Body of pancreas (tissue), 4 donors: ENCODE data around the gene RCN2. TPM values are rescaled to one million over a fixed set of nuclear protein-coding genes. Genes with fewer than 3 reads are reported as not detected.
A peak's percentile ranks its signal among the peaks of the same experiment; 100 is the strongest.

Experiments used
- ATAC-seq: fragments of 150-250 bp; one replicate; pipeline ENCODE4 v1.9.1; 2016
- DNase-seq, 4 donors: peaks; one replicate each; pipeline ENCODE4 v3.0.0-alpha.2; 2019
- H3K27ac ChIP-seq, 4 donors: fragments of 200-600 bp; sonication (generic); 1 replicate in 3 of 4; 2 replicates in 1 of 4; pipeline versions ENCODE4 v1.5.1 to v1.6.1; 2016 to 2019; ENCODE audit warnings: mild to moderate bottlenecking in 1 of 4, mixed read lengths in 1 of 4, moderate library complexity in 1 of 4
- H3K27me3 ChIP-seq, 2 donors: fragments of 200-600 bp; sonication (generic); one replicate each; pipeline ENCODE4 v1.6.0; 2016; ENCODE audit warnings: mild to moderate bottlenecking in 1 of 2
- H3K36me3 ChIP-seq, 2 donors: fragments of 200-600 bp; sonication (generic); replicated peaks in 1 of 2; 2 replicates each; pipeline ENCODE4 v1.5.1; 2016; ENCODE audit warnings: low read depth in 2 of 2; ENCODE audit not compliant: insufficient read depth in 1 of 2
- H3K4me1 ChIP-seq: fragments of 200-600 bp; sonication (generic); one replicate; pipeline ENCODE4 v1.6.0; 2016
- H3K4me3 ChIP-seq, 2 donors: fragments of 200-600 bp; sonication (generic); 1 replicate in 1 of 2; 2 replicates in 1 of 2; pipeline ENCODE4 v1.5.1; 2016 to 2019
- H3K9me3 ChIP-seq, 3 donors: fragments of 200-600 bp; sonication (generic); 1 replicate in 2 of 3; 2 replicates in 1 of 3; pipeline ENCODE4 v1.5.1; 2016
- POLR2A ChIP-seq, 3 donors: fragments of 450-650 bp; IDR thresholded peaks; one replicate each; pipeline ENCODE4 v1.6.1; 2016; ENCODE audit warnings: antibody characterized with exemption in 3 of 3, mild to moderate bottlenecking in 2 of 3
- WGBS, 2 donors: methylation state at CpG; one replicate each; pipeline ENCODE4 v1.1.5; 2017; 5-methylcytosine and 5-hydroxymethylcytosine counted together
- intact Hi-C: fragments of 100-400 bp; cut with DNase I; formaldehyde crosslinking; loops from one replicate; pipeline ENCODE4 v1.15.1; 2023
- total RNA-seq, 2 donors: library from RNA; depleted of rRNA; stranded (reverse); fragments of >200 nt; gene quantifications; one replicate each; pipeline ENCODE4 v1.1.0, GENCODE V29; 2016
- TF ChIP-seq, protein P1 (sequence below), 7 experiments: fragments of 450-650 bp in 4 of 7; fragments of 200-600 bp in 3 of 7; sonication (generic) in 3 of 7; IDR thresholded peaks; one replicate each; pipeline ENCODE4 v1.5.1; 2016 to 2019; ENCODE audit warnings: antibody characterized with exemption in 7 of 7

The RCN2 gene
- total RNA-seq, 2 donors from 2014 or later = 22.8 to 25.1 TPM

DNA sequence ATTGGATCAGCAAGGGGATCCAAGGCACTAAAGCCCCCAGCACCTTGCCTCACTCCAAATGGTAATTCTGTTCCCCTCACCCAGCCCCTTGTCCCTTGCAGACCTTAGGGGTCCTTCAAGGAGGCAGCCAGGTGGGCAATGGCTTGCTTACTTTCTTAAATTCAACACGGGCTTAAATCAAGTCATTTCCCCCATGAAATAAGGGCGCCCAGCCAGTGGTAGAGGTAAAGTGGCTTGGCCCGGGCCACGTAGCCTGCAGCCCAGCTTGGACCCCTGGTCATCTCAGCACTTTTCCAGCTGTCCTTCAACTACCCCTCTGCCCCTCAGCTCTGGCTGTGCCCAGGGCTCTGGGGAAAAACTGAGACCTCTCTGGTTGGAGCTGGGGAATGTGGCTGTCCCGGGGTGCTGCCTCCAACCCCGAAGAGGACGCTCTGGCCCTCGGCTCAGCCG is 64.6 kb downstream of the RCN2 start:
- Histone ChIP-seq H3K9me3 (no peaks in the 10 kb centered on the region), H3K36me3 (no peaks in the 10 kb centered on the region), H3K4me1 (peaks cover 20% of the 10 kb centered on the region), H3K27me3 (no peaks in the 10 kb centered on the region), H3K27ac (peak overlapping the region in 1 of 4 donors; percentile 1), H3K4me3 (no peak overlapping the region)
- TF ChIP-seq, protein P1, sequence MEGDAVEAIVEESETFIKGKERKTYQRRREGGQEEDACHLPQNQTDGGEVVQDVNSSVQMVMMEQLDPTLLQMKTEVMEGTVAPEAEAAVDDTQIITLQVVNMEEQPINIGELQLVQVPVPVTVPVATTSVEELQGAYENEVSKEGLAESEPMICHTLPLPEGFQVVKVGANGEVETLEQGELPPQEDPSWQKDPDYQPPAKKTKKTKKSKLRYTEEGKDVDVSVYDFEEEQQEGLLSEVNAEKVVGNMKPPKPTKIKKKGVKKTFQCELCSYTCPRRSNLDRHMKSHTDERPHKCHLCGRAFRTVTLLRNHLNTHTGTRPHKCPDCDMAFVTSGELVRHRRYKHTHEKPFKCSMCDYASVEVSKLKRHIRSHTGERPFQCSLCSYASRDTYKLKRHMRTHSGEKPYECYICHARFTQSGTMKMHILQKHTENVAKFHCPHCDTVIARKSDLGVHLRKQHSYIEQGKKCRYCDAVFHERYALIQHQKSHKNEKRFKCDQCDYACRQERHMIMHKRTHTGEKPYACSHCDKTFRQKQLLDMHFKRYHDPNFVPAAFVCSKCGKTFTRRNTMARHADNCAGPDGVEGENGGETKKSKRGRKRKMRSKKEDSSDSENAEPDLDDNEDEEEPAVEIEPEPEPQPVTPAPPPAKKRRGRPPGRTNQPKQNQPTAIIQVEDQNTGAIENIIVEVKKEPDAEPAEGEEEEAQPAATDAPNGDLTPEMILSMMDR (IDR thresholded peaks at IDR 0.05) = no peak
- WGBS, 2 donors = 55 to 74% methylated on average over 6 to 9 of the region's 9 CpGs
- ATAC-seq (no peak), DNase-seq (no peak)
- intact Hi-C loops = no loop called here

DNA sequence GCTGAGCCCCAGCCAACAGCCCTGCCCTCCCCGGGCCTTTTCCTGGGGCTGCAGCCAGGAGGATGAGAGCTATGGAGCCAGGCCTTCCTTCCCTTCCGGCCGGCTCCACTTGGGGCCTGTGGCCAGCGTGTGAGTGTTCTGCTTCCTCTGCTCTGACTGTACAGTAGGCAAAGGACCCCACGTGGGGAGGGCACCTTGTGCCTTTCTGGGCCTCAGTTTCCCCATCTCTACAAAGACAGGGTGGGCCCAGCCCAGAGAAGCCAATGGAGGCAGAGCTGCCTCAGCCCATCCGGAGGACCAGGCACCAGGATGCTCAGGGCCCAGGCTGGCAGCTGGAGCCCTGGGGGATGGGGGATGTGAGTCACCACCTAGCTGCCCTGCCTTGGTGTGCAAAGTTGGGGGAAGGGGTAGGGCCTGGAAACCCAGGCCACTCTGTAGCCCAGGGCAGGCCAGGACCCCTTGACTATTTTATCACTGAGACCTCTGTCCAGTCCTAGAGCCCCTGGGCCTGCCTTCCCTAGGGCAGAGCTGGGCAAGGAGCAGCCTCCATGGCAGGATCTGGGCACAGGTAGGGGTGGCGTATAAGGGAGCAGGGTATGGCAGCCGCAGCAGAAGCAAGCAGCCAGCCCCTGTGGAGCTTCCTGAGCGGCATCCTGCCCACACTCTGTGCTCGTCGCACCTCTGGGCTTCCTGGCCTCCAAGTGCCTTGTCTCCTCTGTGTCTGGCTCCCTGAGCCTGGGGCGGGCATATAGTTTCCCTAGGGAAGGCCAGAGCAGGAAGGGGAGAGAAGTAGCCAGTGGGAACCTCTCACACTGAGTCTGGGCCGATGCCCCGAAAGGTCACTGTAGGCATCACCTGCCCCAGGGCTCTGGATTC is 65.2 kb downstream of the RCN2 start:
- TF ChIP-seq, protein P1 (IDR thresholded peaks at IDR 0.05) = no peak
- no peak for TF ChIP-seq POLR2A (IDR thresholded peaks at IDR 0.05)
- peak overlapping the region in 1 of 4 donors; percentile 1 for H3K27ac ChIP-seq
- ATAC-seq (peak; percentile 21), DNase-seq (no peak)
- no peaks in the 10 kb centered on the region for H3K36me3 ChIP-seq
- no peaks in the 10 kb centered on the region for H3K9me3 ChIP-seq
- WGBS, 2 donors = 69 to 88% methylated on average over 9 to 13 of the region's 14 CpGs
- intact Hi-C loops = no loop called here
- H3K4me3 ChIP-seq = no peak overlapping the region
- H3K4me1 ChIP-seq = peaks cover 13% of the 10 kb centered on the region
- H3K27me3 ChIP-seq = no peaks in the 10 kb centered on the region

DNA sequence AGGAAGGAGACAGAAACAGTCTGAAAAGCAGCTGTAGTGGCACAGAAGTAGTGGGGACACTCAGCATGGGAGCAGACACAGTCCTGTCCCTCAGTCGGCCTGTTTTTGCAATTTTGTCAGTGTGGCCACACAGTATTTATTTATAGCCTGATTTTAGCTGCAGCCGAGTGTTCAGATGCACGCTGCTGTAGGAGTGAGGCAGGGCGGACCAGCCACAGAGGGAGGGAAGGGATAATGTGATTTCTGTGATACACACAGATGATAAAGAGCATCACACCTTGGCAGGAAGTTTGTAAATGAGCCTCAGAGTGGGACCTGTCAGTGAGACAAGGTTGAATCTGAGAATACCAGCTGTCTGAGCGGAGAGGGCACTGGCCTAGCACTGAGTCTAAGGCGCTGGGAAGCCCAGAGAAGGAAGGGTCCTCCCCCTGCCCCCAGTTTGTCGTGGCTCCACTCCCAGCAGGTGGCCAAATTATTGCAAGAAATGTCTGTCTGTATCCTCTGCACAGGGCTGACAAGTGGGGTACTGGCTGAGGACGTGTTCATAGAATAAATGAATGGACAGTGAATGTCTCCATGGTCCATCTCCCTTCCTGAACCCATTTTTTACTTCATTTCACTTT is 67.2 kb downstream of the RCN2 start:
- intact Hi-C loops = no loop called here
- no peak for DNase-seq
- no peaks in the 10 kb centered on the region for H3K27me3 ChIP-seq
- H3K27ac ChIP-seq = no peak overlapping the region
- H3K4me1 ChIP-seq = peaks cover 4% of the 10 kb centered on the region
- no peaks in the 10 kb centered on the region for H3K36me3 ChIP-seq
- no peak for ATAC-seq
- TF ChIP-seq, protein P1 (IDR thresholded peaks at IDR 0.05) = no peak
- TF ChIP-seq POLR2A (IDR thresholded peaks at IDR 0.05) = no peak
- 76 to 79% methylated on average over 7 to 8 of the region's 8 CpGs for WGBS, 2 donors
- H3K9me3 ChIP-seq = no peaks in the 10 kb centered on the region
- H3K4me3 ChIP-seq = no peak overlapping the region

DNA sequence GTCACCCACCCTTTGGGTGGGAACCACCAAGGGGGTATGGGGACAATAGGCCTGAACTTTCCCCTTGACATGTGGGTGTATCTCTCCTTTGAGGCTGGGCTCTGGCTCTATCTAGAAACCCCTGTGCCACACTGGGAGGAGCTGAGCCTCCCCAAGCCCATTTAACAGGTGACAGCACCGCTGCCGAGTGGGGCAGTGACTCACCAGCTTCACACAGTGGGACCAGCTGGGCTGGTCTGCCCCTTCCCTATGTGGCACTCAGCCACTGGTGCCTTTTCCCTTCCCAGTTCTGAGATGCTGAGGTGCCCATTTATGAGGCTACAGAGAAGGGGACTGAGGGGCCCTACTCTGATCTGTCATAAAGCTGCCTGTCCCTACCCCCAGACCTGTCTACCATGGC is 68.4 kb downstream of the RCN2 start:
- H3K4me1 ChIP-seq = no peaks in the 10 kb centered on the region
- DNase-seq = no peak

More for the DNA sequence above, 68.4 kb downstream of the RCN2 start:
- TF ChIP-seq POLR2A (IDR thresholded peaks at IDR 0.05) = no peak
- TF ChIP-seq, protein P1 (IDR thresholded peaks at IDR 0.05) = no peak
- H3K36me3 ChIP-seq = no peaks in the 10 kb centered on the region
- no peak overlapping the region for H3K4me3 ChIP-seq
- 86 to 87% methylated on average over 2 of the region's 2 CpGs for WGBS, 2 donors
- H3K27ac ChIP-seq = no peak overlapping the region
- no peaks in the 10 kb centered on the region for H3K9me3 ChIP-seq
- intact Hi-C loops = no loop called here
- H3K27me3 ChIP-seq = no peaks in the 10 kb centered on the region
- ATAC-seq = no peak
